SH-SY5Y (cell line): ENCODE results near the gene ZNF281.

Experiments used
- GATA2 ChIP-seq: IDR thresholded peaks from 2 replicates; pipeline ENCODE4 v1.6.1; 2011; ENCODE audit warnings: mild to moderate bottlenecking, low read depth, low read length
- GATA3 ChIP-seq: IDR thresholded peaks from 2 replicates; pipeline ENCODE4 v1.6.1; 2011; ENCODE audit warnings: low read depth, mild to moderate bottlenecking, low read length, moderate library complexity

- TF ChIP-seq GATA3 (no peak), GATA2 (no peak)
Observed at GRCh38 chr1:200401263-200401662, 8.6 kb downstream of the ZNF281 start.
